HCT116 (cell line): ENCODE results near the gene HS6ST3. TPM values are rescaled to one million over a fixed set of nuclear protein-coding genes. Genes with fewer than 3 reads are reported as not detected.

ENCODE experiments used
- ATAC-seq: fragments of 200-7000 bp; cut with Tn5 transposase; 2 replicates; pipeline ENCODE4 v1.9.1; 2020; ENCODE audit warnings: mild to moderate bottlenecking, moderate library complexity
- BruUV-seq: library from RNA; stranded (reverse); fragments of 400-500 nt; replicated peaks from 2 replicates; lab custom pipeline; 2021; lab: Mats Ljungman, UMichigan
- CTCF ChIA-PET: fragments of 300-600 bp; sonication (Branson Sonifier 250); formaldehyde crosslinking; loops from one replicate; lab custom pipeline; 2021; ENCODE audit warnings: antibody characterized with exemption; lab: Charles Lee
- POLR2A ChIA-PET: fragments of 300-600, 350-600 bp; sonication (Branson Sonifier 250); formaldehyde crosslinking; loops from one replicate; lab custom pipeline; 2021; ENCODE audit warnings: antibody characterized with exemption; lab: Charles Lee
- RAD21 ChIA-PET, 2 experiments: fragments of 300-600 bp; sonication (Branson Sonifier 250); formaldehyde crosslinking; loops; one replicate each; lab custom pipeline; 2023; ENCODE audit warnings: low total read pairs in 2 of 2; ENCODE audit not compliant: uncharacterized antibody in 2 of 2, unreplicated experiment in 2 of 2, low non-redundant PET in 1 of 2; lab: Charles Lee
- DNase-seq: peaks from one replicate; pipeline ENCODE4 v3.0.0-alpha.2; 2010; ENCODE audit warnings: low read depth, low spot score
- H2AFZ ChIP-seq: fragments of 200-600 bp; shearing (Covaris generic), sonication (generic); 2 replicates; pipeline ENCODE4 v1.6.1; 2017; ENCODE audit warnings: low read depth, mixed run types, mixed read lengths, antibody characterized with exemption, low read length; ENCODE audit not compliant: poor library complexity, severe bottlenecking
- H3K27ac ChIP-seq: 2 replicates; pipeline ENCODE4 v1.5.1; 2012; ENCODE audit warnings: low read depth, low read length
- H3K27me3 ChIP-seq: fragments of 200-600 bp; sonication (generic); 2 replicates; pipeline ENCODE4 v1.6.1; 2016; ENCODE audit warnings: mixed run types, low read length, mixed read lengths; ENCODE audit not compliant: insufficient read depth
- H3K36me3 ChIP-seq, 2 experiments: fragments of 200-500 bp in 1 of 2; fragments of 200-600 bp in 1 of 2; sonication (Bioruptor generic) in 1 of 2; sonication (generic) in 1 of 2; 2 replicates each; pipeline versions ENCODE4 v1.5.1 to v1.6.1; 2014 to 2016; ENCODE audit warnings: low read length in 2 of 2, inconsistent platforms in 1 of 2, mixed read lengths in 1 of 2, mixed run types in 1 of 2; ENCODE audit not compliant: insufficient read depth in 2 of 2, control insufficient read depth in 1 of 2
- H3K4me1 ChIP-seq, 2 experiments: fragments of 200-600 bp in 1 of 2; sonication (generic) in 1 of 2; 2 replicates each; pipeline versions ENCODE4 v1.5.1 to v1.6.1; 2012 to 2017; ENCODE audit warnings: low read length in 2 of 2, inconsistent platforms in 1 of 2, mild to moderate bottlenecking in 1 of 2, mixed read lengths in 1 of 2, mixed run types in 1 of 2, moderate library complexity in 1 of 2; ENCODE audit not compliant: insufficient read depth in 2 of 2, control insufficient read depth in 1 of 2
- H3K4me2 ChIP-seq: fragments of 200-600 bp; sonication (generic); 2 replicates; pipeline ENCODE4 v1.6.1; 2017; ENCODE audit warnings: mixed run types, low read length, mixed read lengths
- H3K4me3 ChIP-seq, 2 experiments: fragments of 200-600 bp in 1 of 2; sonication (generic) in 1 of 2; replicated peaks in 1 of 2; 2 replicates each; pipeline ENCODE4 v1.5.1; 2011 to 2016; ENCODE audit warnings: low read length in 2 of 2, control low read depth in 1 of 2, low read depth in 1 of 2, mild to moderate bottlenecking in 1 of 2, mixed read lengths in 1 of 2, mixed run types in 1 of 2
- H3K79me2 ChIP-seq: fragments of 200-600 bp; sonication (generic); 2 replicates; pipeline ENCODE4 v1.6.1; 2017; ENCODE audit warnings: mild to moderate bottlenecking, mixed run types, low read length, moderate library complexity, mixed read lengths; ENCODE audit not compliant: insufficient read depth
- H3K9ac ChIP-seq: fragments of 200-600 bp; sonication (generic); 2 replicates; pipeline ENCODE4 v1.6.1; 2016; ENCODE audit warnings: low read length, mixed read lengths
- H3K9me2 ChIP-seq: fragments of 200-600 bp; sonication (generic), shearing (Covaris generic); 2 replicates; pipeline ENCODE4 v1.6.1; 2017; ENCODE audit warnings: mixed run types, mild to moderate bottlenecking, moderate library complexity; ENCODE audit not compliant: insufficient read depth
- H3K9me3 ChIP-seq, 2 experiments: fragments of 200-500 bp in 1 of 2; fragments of 200-600 bp in 1 of 2; sonication (Bioruptor generic) in 1 of 2; sonication (generic) in 1 of 2; 2 replicates each; pipeline ENCODE4 v1.6.1; 2014 to 2017; ENCODE audit warnings: low read length in 2 of 2, mixed read lengths in 2 of 2, inconsistent platforms in 1 of 2, low read depth in 1 of 2, mild to moderate bottlenecking in 1 of 2, mixed run types in 1 of 2, moderate library complexity in 1 of 2; ENCODE audit not compliant: control insufficient read depth in 1 of 2, insufficient read depth in 1 of 2
- H4K20me1 ChIP-seq: fragments of 200-600 bp; sonication (generic), shearing (Covaris generic); 2 replicates; pipeline ENCODE4 v1.6.1; 2017; ENCODE audit warnings: mixed run types, mild to moderate bottlenecking, moderate library complexity; ENCODE audit not compliant: insufficient read depth
- CTCF ChIP-seq, 3 experiments: fragments of 200-600 bp in 1 of 3; sonication (generic) in 1 of 3; IDR thresholded peaks in 2 of 3; conservative IDR thresholded peaks in 1 of 3; 2 replicates each; pipeline ENCODE4 v1.5.1; 2012 to 2017; ENCODE audit warnings: low read depth in 2 of 3, low read length in 2 of 3, antibody characterized with exemption in 1 of 3, borderline replicate concordance in 1 of 3, control low read depth in 1 of 3, mild to moderate bottlenecking in 1 of 3, mixed read lengths in 1 of 3, mixed run types in 1 of 3, moderate library complexity in 1 of 3; ENCODE audit not compliant: insufficient read depth in 1 of 3
- EZH2 ChIP-seq: fragments of 200-600 bp; sonication (generic); IDR thresholded peaks from 2 replicates; pipeline ENCODE4 v1.6.1; 2017; ENCODE audit warnings: antibody characterized with exemption, mixed run types
- EZH2phosphoT487 ChIP-seq: fragments of 200-600 bp; IDR thresholded peaks from 2 replicates; pipeline ENCODE4 v1.6.1; 2018; ENCODE audit warnings: antibody characterized with exemption, borderline replicate concordance
- FOSL1 ChIP-seq: IDR thresholded peaks from 2 replicates; pipeline ENCODE4 v1.6.1; 2012; ENCODE audit warnings: low read depth
- JUND ChIP-seq: IDR thresholded peaks from 2 replicates; pipeline ENCODE4 v1.6.1; 2012
- RAD21 ChIP-seq: IDR thresholded peaks from 2 replicates; pipeline ENCODE4 v1.6.1; 2012; ENCODE audit warnings: low read depth, mild to moderate bottlenecking
- SIN3A ChIP-seq: IDR thresholded peaks from 2 replicates; pipeline ENCODE4 v1.6.1; 2012; ENCODE audit warnings: low read depth
- SP1 ChIP-seq: IDR thresholded peaks from 2 replicates; pipeline ENCODE4 v1.6.1; 2012; ENCODE audit warnings: low read depth
- SRF ChIP-seq: IDR thresholded peaks from 2 replicates; pipeline ENCODE4 v1.6.1; 2012; ENCODE audit warnings: low read depth
- TCF7L2 ChIP-seq: IDR thresholded peaks from 2 replicates; pipeline ENCODE4 v1.7.0; 2011; ENCODE audit warnings: borderline replicate concordance, inconsistent platforms; ENCODE audit not compliant: insufficient read depth, insufficient read length; ENCODE audit errors: extremely low read depth
- intact Hi-C: fragments of 100-400 bp; cut with micrococcal nuclease; formaldehyde crosslinking; loops from 2 replicates; pipeline ENCODE4 v1.10.0; 2022
- total RNA-seq: library from RNA; stranded (reverse); gene quantifications from one replicate; pipeline ENCODE4 v1.2.1, GENCODE V29; 2021; ENCODE audit not compliant: unreplicated experiment

HS6ST3 gene
- total RNA-seq, 1 experiment from 2014 or later = 0.10 TPM

DNA sequence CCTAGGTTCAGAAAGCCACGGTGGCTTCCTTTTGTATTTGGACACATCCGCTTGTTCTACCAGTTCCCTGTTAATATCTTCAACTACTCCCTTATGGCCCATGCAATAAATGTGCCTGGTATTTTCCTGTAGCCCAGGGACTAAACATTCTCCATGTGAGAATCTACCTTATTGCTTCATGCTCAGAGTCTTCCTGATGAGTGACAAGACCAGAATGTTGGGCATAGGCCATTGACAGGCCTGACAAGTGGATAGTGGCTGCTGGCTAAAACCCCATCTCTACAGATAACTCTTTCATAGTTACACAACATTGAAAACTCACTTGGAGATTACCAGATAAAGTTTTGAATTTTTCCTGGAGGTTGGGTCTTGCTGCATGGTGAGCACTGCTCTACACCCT, 449.9 kb downstream of the HS6ST3 start:
- peaks cover 3% of the 10 kb centered on the region; the same call in 1 of the 2 replicates for H3K27me3 ChIP-seq
- RAD21 ChIA-PET = no interaction called here
- no peak overlapping the region for H3K4me2 ChIP-seq
- no peaks in the 10 kb centered on the region for H3K9me2 ChIP-seq
- H3K27ac ChIP-seq = no peak overlapping the region
- no peaks in the 10 kb centered on the region for H3K9me3 ChIP-seq
- DNase-seq = no peak
- BruUV-seq = no TSS peak
- POLR2A ChIA-PET = no interaction called here
- H3K36me3 ChIP-seq = no peaks in the 10 kb centered on the region
- TF ChIP-seq JUND (no peak), RAD21 (no peak), EZH2phosphoT487 (no peak), EZH2 (no peak), SP1 (no peak), SIN3A (no peak), CTCF (IDR thresholded peaks at IDR 0.05 in 2 of 3, conservative IDR thresholded peaks at IDR 0.05 in 1 of 3; ENCODE audit: borderline replicate concordance in 1 of 3, insufficient read depth in 1 of 3, low read depth in 2 of 3, low read length in 2 of 3) (no peak), SRF (no peak)
- H2AFZ ChIP-seq = no peak overlapping the region
- H4K20me1 ChIP-seq = no peaks in the 10 kb centered on the region
- CTCF ChIA-PET = no interaction called here
- H3K4me3 ChIP-seq = no peak overlapping the region
- H3K4me1 ChIP-seq = no peaks in the 10 kb centered on the region
- intact Hi-C loops = no loop called here
- no peak overlapping the region for H3K9ac ChIP-seq
- no peak for ATAC-seq
- no peaks in the 10 kb centered on the region for H3K79me2 ChIP-seq

DNA sequence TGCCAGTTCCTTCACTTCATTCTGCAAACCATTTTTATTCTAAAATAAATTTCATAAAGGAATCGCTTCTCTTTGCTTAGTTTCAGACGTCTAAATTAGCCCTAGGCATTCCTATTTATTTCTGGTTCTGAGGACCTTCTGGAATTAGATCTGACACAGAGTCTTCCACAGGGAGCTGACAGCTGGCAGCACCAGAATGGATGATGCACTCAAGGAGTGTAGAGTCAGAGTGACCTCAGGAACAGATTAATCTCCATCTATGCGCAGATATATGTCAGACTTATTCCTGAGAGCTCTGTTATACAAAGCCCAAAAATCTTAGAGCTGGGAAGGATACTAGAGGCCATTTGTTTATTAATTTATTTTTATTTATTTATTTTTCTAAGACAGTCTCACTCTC, 450.8 kb downstream of the HS6ST3 start:
- ChIA-PET CTCF (no interaction called here), POLR2A (no interaction called here), RAD21 (no interaction called here)
- no peak overlapping the region for H3K27ac ChIP-seq
- no peak overlapping the region for H3K4me2 ChIP-seq
- H4K20me1 ChIP-seq = no peaks in the 10 kb centered on the region
- no peak overlapping the region for H3K4me3 ChIP-seq
- BruUV-seq = no TSS peak
- no peaks in the 10 kb centered on the region for H3K9me3 ChIP-seq
- intact Hi-C loops = no loop called here
- H3K9me2 ChIP-seq = no peaks in the 10 kb centered on the region
- H3K4me1 ChIP-seq = no peaks in the 10 kb centered on the region
- no peak overlapping the region for H3K9ac ChIP-seq
- H3K36me3 ChIP-seq = no peaks in the 10 kb centered on the region
- ATAC-seq (no peak), DNase-seq (no peak)
- TF ChIP-seq TCF7L2 = no peak
- TF ChIP-seq EZH2 = no peak
- TF ChIP-seq RAD21 = no peak
- TF ChIP-seq FOSL1 = no peak
- peaks cover 8% of the 10 kb centered on the region; the same call in 1 of the 2 replicates for H3K27me3 ChIP-seq
- no peak overlapping the region for H2AFZ ChIP-seq
- H3K79me2 ChIP-seq = no peaks in the 10 kb centered on the region
